Body of pancreas (tissue), 4 donors: ENCODE results near the gene CCDC172.

Experiments used
- POLR2A ChIP-seq, 3 donors: fragments of 450-650 bp; IDR thresholded peaks; one replicate each; pipeline ENCODE4 v1.6.1; 2016; ENCODE audit warnings: antibody characterized with exemption in 3 of 3, mild to moderate bottlenecking in 2 of 3
- TF ChIP-seq, protein P1 (sequence below), 7 experiments: fragments of 450-650 bp in 4 of 7; fragments of 200-600 bp in 3 of 7; sonication (generic) in 3 of 7; IDR thresholded peaks; one replicate each; pipeline ENCODE4 v1.5.1; 2016 to 2019; ENCODE audit warnings: antibody characterized with exemption in 7 of 7

DNA sequence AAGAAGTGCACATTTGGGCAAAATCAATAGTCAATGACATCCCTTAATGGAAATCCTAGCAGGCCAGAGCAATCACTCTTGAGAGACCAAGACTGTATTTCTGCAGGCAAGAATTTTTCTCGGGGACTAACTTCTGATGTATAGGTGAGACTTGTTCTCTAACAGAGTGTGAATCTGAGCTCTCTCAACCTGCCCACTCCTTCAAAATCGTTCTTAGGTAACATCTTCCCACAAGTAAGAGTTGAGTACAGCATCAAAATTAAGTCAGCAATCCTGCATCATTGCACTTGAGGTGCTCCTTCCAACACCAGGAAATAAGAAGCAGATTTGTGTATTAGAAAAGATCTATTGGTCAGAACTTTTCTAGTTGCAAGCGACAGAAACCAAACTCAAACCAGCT is 25.7 kb upstream of the CCDC172 start:
- TF ChIP-seq, protein P1, sequence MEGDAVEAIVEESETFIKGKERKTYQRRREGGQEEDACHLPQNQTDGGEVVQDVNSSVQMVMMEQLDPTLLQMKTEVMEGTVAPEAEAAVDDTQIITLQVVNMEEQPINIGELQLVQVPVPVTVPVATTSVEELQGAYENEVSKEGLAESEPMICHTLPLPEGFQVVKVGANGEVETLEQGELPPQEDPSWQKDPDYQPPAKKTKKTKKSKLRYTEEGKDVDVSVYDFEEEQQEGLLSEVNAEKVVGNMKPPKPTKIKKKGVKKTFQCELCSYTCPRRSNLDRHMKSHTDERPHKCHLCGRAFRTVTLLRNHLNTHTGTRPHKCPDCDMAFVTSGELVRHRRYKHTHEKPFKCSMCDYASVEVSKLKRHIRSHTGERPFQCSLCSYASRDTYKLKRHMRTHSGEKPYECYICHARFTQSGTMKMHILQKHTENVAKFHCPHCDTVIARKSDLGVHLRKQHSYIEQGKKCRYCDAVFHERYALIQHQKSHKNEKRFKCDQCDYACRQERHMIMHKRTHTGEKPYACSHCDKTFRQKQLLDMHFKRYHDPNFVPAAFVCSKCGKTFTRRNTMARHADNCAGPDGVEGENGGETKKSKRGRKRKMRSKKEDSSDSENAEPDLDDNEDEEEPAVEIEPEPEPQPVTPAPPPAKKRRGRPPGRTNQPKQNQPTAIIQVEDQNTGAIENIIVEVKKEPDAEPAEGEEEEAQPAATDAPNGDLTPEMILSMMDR (IDR thresholded peaks at IDR 0.05) = no peak
- no peak for TF ChIP-seq POLR2A (IDR thresholded peaks at IDR 0.05)
